ENCODE results near the gene TUFM.

GRCh38 chr16:28842696-28843095 lies 3.5 kb downstream of the TUFM start:
- no peak for TF ChIP-seq CTCF (conservative IDR thresholded peaks at IDR 0.05)
- no peak for TF ChIP-seq EZH2 (IDR thresholded peaks at IDR 0.05; ENCODE audit: low read depth)

Data from PC-9 (cell line).